Calu3 (cell line): ENCODE measurements around the gene ARPC5L. TPM values are rescaled to one million over a fixed set of nuclear protein-coding genes. Genes with fewer than 3 reads are reported as not detected.

ENCODE experiments used
- BruUV-seq: library from RNA; stranded (reverse); fragments of 400-500 nt; replicated peaks from 2 replicates; lab custom pipeline; 2021; lab: Mats Ljungman, UMichigan
- CTCF ChIA-PET: fragments of 300-600 bp; sonication (Branson Sonifier 250); formaldehyde crosslinking; loops from one replicate; lab custom pipeline; 2022; ENCODE audit warnings: antibody characterized with exemption; lab: Charles Lee
- DNase-seq: peaks from one replicate; pipeline ENCODE4 v3.0.0; 2022
- H3K27ac Mint-ChIP-seq: one replicate; pipeline ENCODE4 v1.8.0; 2022; ENCODE audit warnings: mixed read lengths; ENCODE audit not compliant: unreplicated experiment
- H3K27me3 Mint-ChIP-seq: one replicate; pipeline ENCODE4 v1.8.0; 2022; ENCODE audit warnings: mixed read lengths; ENCODE audit not compliant: unreplicated experiment
- H3K36me3 Mint-ChIP-seq: one replicate; pipeline ENCODE4 v1.8.0; 2022; ENCODE audit warnings: mild to moderate bottlenecking, moderate library complexity, mixed read lengths; ENCODE audit not compliant: insufficient read depth, unreplicated experiment
- H3K4me1 Mint-ChIP-seq: one replicate; pipeline ENCODE4 v1.8.0; 2022; ENCODE audit warnings: mild to moderate bottlenecking, low read depth, mixed read lengths; ENCODE audit not compliant: unreplicated experiment
- H3K4me3 Mint-ChIP-seq: one replicate; pipeline ENCODE4 v1.8.0; 2022; ENCODE audit warnings: mild to moderate bottlenecking, low read depth, moderate library complexity, mixed read lengths; ENCODE audit not compliant: unreplicated experiment
- H3K9me3 Mint-ChIP-seq: one replicate; pipeline ENCODE4 v1.8.0; 2022; ENCODE audit warnings: low read depth, mixed read lengths; ENCODE audit not compliant: unreplicated experiment
- CTCF ChIP-seq: fragments of 200-600 bp; IDR thresholded peaks from one replicate; pipeline ENCODE4 v1.8.0; 2022; ENCODE audit warnings: antibody characterized with exemption; ENCODE audit not compliant: unreplicated experiment
- intact Hi-C: fragments of 100-400 bp; cut with micrococcal nuclease; formaldehyde crosslinking; loops from one replicate; pipeline ENCODE4 v1.10.0; 2022; ENCODE audit not compliant: unreplicated experiment
- total RNA-seq: library from RNA; stranded (reverse); gene quantifications from 2 replicates; pipeline ENCODE4 v1.2.3, GENCODE V29; 2022

Gene ARPC5L
- total RNA-seq, 1 experiment from 2014 or later = 33.2 TPM

DNA sequence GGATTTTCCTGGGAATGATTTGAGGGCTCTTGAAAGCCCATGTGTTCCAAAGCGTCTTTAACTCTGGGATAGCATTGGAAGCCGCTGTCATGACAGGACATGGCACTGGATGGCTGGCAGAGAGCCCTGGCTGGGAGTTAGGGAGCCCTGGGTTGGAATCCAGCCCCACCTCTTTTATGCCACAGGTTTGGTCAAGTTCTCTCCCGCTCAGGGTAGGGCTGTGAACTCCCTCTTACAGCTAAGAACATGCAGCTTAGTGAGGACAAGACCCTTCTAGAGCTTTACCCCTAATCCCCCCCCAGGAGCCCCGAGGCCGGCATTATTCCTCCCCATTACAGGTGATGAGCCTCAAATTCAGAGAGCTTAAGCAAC lies 47.8 kb upstream of the ARPC5L start:
- Mint-ChIP-seq H3K36me3 (no peaks in the 10 kb centered on the region), H3K4me1 (peaks cover 25% of the 10 kb centered on the region), H3K9me3 (no peaks in the 10 kb centered on the region), H3K4me3 (no peak overlapping the region), H3K27me3 (no peaks in the 10 kb centered on the region), H3K27ac (no peak overlapping the region)
- BruUV-seq = no TSS peak
- no peak for TF ChIP-seq CTCF
- no peak for DNase-seq
- intact Hi-C loops = loop anchor here (5.0 kb wide), 1 partner anchor 38 kb away; the partner anchor contains the start of gene WDR38
- CTCF ChIA-PET = interaction anchor here (0.7 kb wide), 1 partner anchor 14 kb away, joined by 3 read pairs; no protein-coding TSS in a partner anchor

DNA sequence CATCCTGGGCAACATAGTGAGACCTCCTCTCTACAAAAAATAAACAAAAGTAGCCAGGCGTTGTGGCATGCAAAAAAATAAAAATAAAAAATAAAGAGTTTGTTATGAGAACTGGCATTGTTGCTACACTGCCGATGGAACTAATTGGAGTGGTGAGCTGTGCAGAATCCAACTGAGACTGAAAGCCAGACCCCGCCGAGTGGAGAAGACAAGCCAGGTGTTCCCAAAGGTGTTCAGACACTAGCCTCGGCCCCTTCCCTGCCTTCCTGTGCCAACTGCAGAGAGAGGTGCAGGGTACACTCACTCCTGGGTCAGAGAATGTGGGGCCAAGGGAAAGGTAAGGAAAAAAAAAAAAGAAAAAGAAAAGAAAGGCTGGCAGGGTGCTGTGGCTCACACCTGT lies 46.3 kb upstream of the ARPC5L start:
- BruUV-seq = no TSS peak
- H3K4me1 Mint-ChIP-seq = peaks cover 23% of the 10 kb centered on the region
- DNase-seq = no peak
- H3K36me3 Mint-ChIP-seq = no peaks in the 10 kb centered on the region
- H3K27me3 Mint-ChIP-seq = no peaks in the 10 kb centered on the region
- H3K27ac Mint-ChIP-seq = no peak overlapping the region
- H3K9me3 Mint-ChIP-seq = no peaks in the 10 kb centered on the region
- CTCF ChIA-PET = no interaction called here
- intact Hi-C loops = no loop called here
- no peak overlapping the region for H3K4me3 Mint-ChIP-seq
- TF ChIP-seq CTCF = no peak

DNA sequence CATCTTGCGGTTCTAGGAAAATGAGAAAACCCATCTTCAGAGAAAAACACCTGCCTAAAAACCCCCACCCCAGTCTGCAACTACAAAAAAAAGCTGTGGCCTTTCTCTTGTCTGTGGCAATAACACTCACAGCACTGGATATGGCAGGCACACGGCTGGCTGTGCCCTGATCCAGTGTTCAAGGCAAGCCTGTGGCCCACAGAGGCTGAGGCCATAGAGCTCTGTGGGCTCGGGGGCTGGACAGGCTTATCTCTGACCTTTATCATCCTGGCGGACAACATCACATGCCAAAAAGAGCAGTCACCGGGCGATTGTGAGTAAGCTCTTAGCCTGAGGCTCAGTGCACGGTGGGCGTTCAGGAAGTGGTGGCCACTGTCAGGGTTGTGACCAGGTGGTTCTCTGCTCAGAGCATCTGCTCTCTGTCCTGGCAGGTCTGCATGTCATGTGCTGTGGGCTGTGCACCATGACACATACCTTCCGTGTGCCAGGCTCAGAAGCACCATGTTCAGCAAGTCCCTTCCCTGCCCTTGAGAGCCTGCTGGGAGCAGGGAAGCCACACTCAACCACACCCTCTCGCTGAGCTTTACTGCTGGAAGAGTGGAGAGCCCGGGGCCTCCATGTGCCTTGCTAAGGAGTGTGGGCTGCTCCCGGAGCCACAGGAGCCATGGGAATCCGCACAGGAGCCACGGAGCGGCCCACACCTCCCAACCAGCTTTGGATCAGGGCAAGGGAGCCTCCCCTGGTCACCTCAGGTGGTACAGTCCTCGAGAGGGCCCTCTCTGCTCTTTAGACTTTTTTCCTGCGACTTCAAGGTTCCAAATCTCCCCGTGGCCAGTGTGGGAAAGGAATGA lies 43.3 kb upstream of the ARPC5L start:
- Mint-ChIP-seq H3K4me3 (no peak overlapping the region), H3K4me1 (no peaks in the 10 kb centered on the region), H3K9me3 (no peaks in the 10 kb centered on the region), H3K27me3 (no peaks in the 10 kb centered on the region), H3K27ac (no peak overlapping the region), H3K36me3 (no peaks in the 10 kb centered on the region)
- CTCF ChIA-PET = interaction anchor here (1.1 to 1.9 kb wide), 2 partner anchors 16 to 42 kb away, joined by 3 to 6 read pairs; partner anchors contain the start of gene OLFML2A
- TF ChIP-seq CTCF = no peak
- peak; percentile 30 for DNase-seq
- intact Hi-C loops = no loop called here
- no TSS peak for BruUV-seq

GRCh38 chr9:124820698-124821623 lies 41.0 kb upstream of the ARPC5L start:
- Mint-ChIP-seq H3K27ac (no peak overlapping the region), H3K36me3 (no peaks in the 10 kb centered on the region)

More at GRCh38 chr9:124820698-124821623, 41.0 kb upstream of the ARPC5L start:
- intact Hi-C loops = no loop called here
- Mint-ChIP-seq H3K27me3 (no peaks in the 10 kb centered on the region), H3K4me3 (no peak overlapping the region), H3K9me3 (no peaks in the 10 kb centered on the region), H3K4me1 (no peaks in the 10 kb centered on the region)
- DNase-seq = no peak
- CTCF ChIA-PET = no interaction called here
- no peak for TF ChIP-seq CTCF
- BruUV-seq = no TSS peak
